ENCODE measurements around the gene NBPF1.
"Not testable (repeated sequence)": the region's sequence is repeated elsewhere in the genome, so short reads cannot be mapped to it uniquely, and the experiment has no call there.

The NBPF1 gene

GRCh38 chr1:16587639-16588038, 25.7 kb downstream of the NBPF1 start:
- DNase-seq (ENCODE audit: low spot score); in situ Hi-C loops (cut with MboI; ENCODE audit: low sequenced_read_pairs, unreplicated experiment): not testable (repeated sequence)

DNA sequence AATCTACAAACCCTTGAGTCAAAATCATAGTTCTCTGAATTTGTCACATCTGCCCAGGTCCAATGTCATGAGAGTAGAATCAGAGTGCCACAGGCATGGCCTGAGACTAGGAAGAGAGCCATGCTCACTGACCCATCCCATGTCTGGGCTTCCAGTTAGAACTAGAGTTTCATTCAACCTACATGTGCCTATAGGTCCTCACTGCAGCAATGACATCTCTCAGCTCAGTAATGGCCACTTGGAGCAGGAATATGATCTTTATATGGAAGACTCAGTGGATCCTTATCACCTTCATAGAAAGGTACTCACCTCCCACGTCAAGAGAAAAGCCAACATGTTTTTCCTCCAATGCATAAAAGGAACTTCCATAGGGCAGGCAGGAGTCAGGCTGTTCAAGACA, 48.0 kb downstream of the NBPF1 start:
- in situ Hi-C loops (cut with MboI; ENCODE audit: low sequenced_read_pairs, unreplicated experiment); DNase-seq (ENCODE audit: low spot score): not testable (repeated sequence)

GRCh38 chr1:16561035-16561434, 52.3 kb downstream of the NBPF1 start:
- in situ Hi-C loops (cut with MboI; ENCODE audit: low sequenced_read_pairs, unreplicated experiment); DNase-seq (ENCODE audit: low spot score): not testable (repeated sequence)

DNA sequence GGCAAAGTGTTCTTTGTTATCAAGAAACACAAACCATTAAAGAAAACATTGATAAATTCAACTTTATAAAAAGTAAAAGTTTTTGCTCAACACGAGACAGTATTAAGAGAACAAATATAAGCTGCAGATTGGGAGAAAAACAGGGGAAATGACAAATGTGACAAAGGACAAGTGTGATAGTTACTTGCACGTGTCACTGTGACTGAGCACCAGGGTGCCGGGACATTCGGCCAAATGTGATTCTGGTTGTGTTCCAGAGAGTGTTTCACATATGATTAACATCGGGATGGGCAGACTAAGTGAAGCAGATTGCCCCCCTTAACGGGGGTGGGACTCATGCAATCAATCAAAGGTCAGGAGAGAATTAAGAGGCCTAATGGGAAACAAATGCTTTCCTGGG, 52.9 kb downstream of the NBPF1 start:
- in situ Hi-C loops (cut with MboI; ENCODE audit: low sequenced_read_pairs, unreplicated experiment); DNase-seq (ENCODE audit: low spot score): not testable (repeated sequence)

GRCh38 chr1:16559688-16560087, 53.7 kb downstream of the NBPF1 start:
- in situ Hi-C loops (cut with MboI; ENCODE audit: low sequenced_read_pairs, unreplicated experiment); DNase-seq (ENCODE audit: low spot score): not testable (repeated sequence)

DNA sequence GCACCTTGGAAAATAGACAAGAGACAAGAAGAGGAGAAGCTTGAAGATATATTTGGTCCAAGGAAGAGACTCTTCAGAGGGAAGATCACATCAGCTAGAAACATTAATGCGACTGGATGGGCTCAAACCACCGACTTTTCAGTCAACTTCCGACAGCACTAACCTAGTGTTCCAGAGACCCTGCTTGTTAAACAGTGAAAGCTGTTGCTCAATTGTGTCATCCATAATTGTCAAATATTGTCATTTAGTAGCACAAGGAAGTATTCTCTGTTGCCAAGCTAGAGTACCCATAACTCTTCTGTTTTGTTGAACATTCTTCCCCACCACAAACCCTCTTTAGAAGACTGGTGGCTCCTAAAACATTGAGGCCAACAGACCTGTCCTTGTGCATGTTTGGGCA, 56.3 kb downstream of the NBPF1 start:
- DNase-seq (ENCODE audit: low spot score); in situ Hi-C loops (cut with MboI; ENCODE audit: low sequenced_read_pairs, unreplicated experiment): not testable (repeated sequence)

GRCh38 chr1:16553244-16553643, 60.1 kb downstream of the NBPF1 start:
- in situ Hi-C loops (cut with MboI; ENCODE audit: low sequenced_read_pairs, unreplicated experiment); DNase-seq (ENCODE audit: low spot score): not testable (repeated sequence)

GRCh38 chr1:16550212-16550918, 63.0 kb downstream of the NBPF1 start:
- in situ Hi-C loops (cut with MboI; ENCODE audit: low sequenced_read_pairs, unreplicated experiment); DNase-seq (ENCODE audit: low spot score): not testable (repeated sequence)

- DNase-seq (ENCODE audit: low spot score): not testable (repeated sequence)
- in situ Hi-C loops (cut with MboI; ENCODE audit: low sequenced_read_pairs, unreplicated experiment): loop anchor here (10.0 kb wide), 1 partner anchor 55 kb away; no protein-coding TSS in a partner anchor
These were observed 63.8 kb downstream of the NBPF1 start for GRCh38 chr1:16549545-16549944.

DNA sequence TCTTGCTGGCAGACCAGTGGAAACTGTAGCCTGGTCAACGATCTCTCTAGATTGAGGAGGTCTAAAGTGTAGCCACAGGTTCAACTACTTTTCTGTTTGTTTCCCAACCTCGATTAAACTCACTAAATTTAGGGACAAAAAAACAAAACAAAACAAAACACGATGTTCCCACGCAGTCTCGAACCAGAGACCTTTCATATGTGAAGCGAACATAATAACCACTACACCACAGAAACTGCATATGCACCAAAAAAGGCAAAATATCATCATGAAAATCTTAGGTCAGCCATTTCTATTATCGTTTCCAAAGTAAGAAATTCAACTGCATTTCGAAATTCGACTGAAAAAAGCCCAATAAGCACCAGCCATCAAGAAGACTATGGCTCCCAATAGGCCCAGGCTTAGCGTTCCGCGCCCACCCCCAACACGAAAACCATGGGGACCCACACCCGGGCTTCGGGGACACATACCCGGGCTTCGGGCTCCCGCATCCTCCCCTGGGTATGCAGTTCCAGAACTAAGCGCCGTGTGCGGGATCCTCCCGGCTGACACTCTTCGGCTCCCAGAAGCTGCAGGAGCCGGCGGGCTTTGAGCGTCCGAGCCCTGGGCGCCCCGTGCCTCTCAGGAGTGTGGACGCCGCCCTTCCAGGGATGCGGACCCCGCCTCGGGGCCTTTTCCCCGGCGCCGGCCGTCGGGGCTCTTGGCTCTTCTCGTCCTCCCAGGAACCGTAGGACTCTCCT, 65.7 kb downstream of the NBPF1 start:
- DNase-seq (ENCODE audit: low spot score): not testable (repeated sequence)
- in situ Hi-C loops (cut with MboI; ENCODE audit: low sequenced_read_pairs, unreplicated experiment): loop anchor here (10.0 kb wide), 1 partner anchor 57 kb away; no protein-coding TSS in a partner anchor

GRCh38 chr1:16545682-16546095, 67.7 kb downstream of the NBPF1 start:
- in situ Hi-C loops (cut with MboI; ENCODE audit: low sequenced_read_pairs, unreplicated experiment): loop anchor here (10.0 kb wide), 1 partner anchor 59 kb away; no protein-coding TSS in a partner anchor
- peak; percentile 9 for DNase-seq (ENCODE audit: low spot score)

- in situ Hi-C loops (cut with MboI; ENCODE audit: low sequenced_read_pairs, unreplicated experiment): loop anchor here (10.0 kb wide), 1 partner anchor 64 kb away; no protein-coding TSS in a partner anchor
- DNase-seq (ENCODE audit: low spot score): not testable (repeated sequence)
These were observed 72.9 kb downstream of the NBPF1 start for GRCh38 chr1:16540421-16540893.

GRCh38 chr1:16537528-16537927, 75.8 kb downstream of the NBPF1 start:
- in situ Hi-C loops (cut with MboI; ENCODE audit: low sequenced_read_pairs, unreplicated experiment); DNase-seq (ENCODE audit: low spot score): not testable (repeated sequence)

GRCh38 chr1:16536796-16537195, 76.6 kb downstream of the NBPF1 start:
- in situ Hi-C loops (cut with MboI; ENCODE audit: low sequenced_read_pairs, unreplicated experiment); DNase-seq (ENCODE audit: low spot score): not testable (repeated sequence)

DNA sequence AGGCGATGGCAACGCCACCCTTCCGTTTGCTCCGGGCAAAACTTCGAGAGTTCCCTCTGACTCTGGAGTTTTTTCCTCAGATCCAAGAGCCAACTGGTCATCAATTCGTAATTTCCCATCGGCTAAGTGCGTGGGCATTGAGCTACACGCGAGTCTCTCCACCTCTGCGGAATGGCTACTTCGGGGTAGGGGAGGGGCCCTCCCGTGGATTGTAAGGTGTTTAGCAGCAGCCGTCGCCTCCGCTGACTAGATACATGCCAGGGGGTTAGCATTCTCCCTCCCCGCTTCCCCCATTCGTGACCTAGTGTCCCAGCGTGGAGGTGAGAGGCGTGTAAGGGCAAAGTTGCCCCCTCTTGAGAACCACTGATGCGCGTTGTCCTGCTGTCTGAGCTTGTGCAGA, 77.5 kb downstream of the NBPF1 start:
- in situ Hi-C loops (cut with MboI; ENCODE audit: low sequenced_read_pairs, unreplicated experiment); DNase-seq (ENCODE audit: low spot score): not testable (repeated sequence)

GRCh38 chr1:16535487-16535886, 77.9 kb downstream of the NBPF1 start:
- DNase-seq (ENCODE audit: low spot score); in situ Hi-C loops (cut with MboI; ENCODE audit: low sequenced_read_pairs, unreplicated experiment): not testable (repeated sequence)

GRCh38 chr1:16534829-16535456, 78.4 kb downstream of the NBPF1 start:
- DNase-seq (ENCODE audit: low spot score); in situ Hi-C loops (cut with MboI; ENCODE audit: low sequenced_read_pairs, unreplicated experiment): not testable (repeated sequence)

- DNase-seq (ENCODE audit: low spot score); in situ Hi-C loops (cut with MboI; ENCODE audit: low sequenced_read_pairs, unreplicated experiment): not testable (repeated sequence)
These were observed 79.0 kb downstream of the NBPF1 start for GRCh38 chr1:16534239-16534828.

Measured in GM13976 (cell line).